ENCODE data around the gene ACLY.
A peak's percentile ranks its signal among the peaks of the same experiment; 100 is the strongest.

The ACLY gene

DNA sequence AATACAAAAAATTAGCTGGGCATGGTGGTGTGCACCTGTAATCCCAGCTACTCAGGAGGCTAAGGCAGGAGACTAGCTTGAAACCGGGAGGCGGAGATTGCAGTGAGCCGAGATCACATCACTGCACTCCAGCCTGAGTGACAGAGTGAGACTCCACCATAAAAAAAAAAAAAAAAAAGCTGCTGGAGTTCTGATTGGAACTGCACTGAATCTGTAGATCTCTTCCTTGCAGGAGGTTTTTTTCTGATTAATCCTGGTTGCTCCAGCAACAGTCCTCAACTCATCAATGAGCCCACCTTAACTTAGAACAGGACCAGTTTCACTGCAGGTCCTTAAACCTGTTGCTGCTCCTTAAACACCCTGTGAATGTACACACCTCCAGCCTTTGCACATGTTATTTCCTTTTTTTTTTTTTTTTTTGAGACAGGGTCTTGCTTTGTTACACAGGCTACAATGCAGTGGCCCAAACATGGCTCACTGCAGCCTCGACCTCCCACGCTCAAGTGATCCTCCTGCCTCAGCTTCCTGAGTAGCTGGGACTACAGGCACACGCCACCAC, 10.0 kb upstream of the ACLY start:
- no peak for DNase-seq (ENCODE audit: low read depth)
- TF ChIP-seq, protein P1, sequence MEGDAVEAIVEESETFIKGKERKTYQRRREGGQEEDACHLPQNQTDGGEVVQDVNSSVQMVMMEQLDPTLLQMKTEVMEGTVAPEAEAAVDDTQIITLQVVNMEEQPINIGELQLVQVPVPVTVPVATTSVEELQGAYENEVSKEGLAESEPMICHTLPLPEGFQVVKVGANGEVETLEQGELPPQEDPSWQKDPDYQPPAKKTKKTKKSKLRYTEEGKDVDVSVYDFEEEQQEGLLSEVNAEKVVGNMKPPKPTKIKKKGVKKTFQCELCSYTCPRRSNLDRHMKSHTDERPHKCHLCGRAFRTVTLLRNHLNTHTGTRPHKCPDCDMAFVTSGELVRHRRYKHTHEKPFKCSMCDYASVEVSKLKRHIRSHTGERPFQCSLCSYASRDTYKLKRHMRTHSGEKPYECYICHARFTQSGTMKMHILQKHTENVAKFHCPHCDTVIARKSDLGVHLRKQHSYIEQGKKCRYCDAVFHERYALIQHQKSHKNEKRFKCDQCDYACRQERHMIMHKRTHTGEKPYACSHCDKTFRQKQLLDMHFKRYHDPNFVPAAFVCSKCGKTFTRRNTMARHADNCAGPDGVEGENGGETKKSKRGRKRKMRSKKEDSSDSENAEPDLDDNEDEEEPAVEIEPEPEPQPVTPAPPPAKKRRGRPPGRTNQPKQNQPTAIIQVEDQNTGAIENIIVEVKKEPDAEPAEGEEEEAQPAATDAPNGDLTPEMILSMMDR (conservative IDR thresholded peaks at IDR 0.05; ENCODE audit: low read depth, low read length): no peak
- no peak overlapping the region for H3K4me3 ChIP-seq (ENCODE audit: low read depth, low read length)

DNA sequence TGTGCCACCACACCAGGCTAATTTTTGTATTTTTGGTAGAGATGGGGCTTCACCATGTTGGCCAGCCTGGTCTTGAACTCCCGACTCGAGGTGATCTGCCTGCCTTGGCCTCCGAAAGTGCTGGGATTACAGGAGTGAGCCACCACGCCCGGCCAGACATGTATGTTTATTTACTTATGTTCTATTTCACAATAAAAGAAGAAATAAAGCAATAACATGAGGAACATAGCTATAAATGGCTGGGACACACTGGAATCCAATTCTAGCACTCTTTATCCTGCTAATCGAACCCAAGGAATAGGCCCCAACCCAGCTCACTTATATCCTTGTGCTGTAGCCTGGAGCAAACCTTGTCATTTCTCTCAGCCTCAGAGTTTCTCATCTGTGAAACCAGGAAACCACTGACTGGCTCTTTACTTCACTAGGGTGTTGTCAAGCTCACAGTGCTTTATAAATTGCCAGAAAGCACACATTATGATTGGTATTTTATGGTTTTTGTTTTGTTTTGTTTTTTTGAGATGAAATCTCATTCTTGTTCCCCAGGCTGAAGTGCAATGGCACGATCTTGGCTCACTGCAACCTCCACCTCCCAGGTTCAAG, 7.3 kb upstream of the ACLY start:
- TF ChIP-seq, protein P1 (conservative IDR thresholded peaks at IDR 0.05; ENCODE audit: low read depth, low read length): no peak
- no peak for DNase-seq (ENCODE audit: low read depth)
- no peak overlapping the region for H3K4me3 ChIP-seq (ENCODE audit: low read depth, low read length)

GRCh38 chr17:41920580-41920955, 1.8 kb upstream of the ACLY start:
- TF ChIP-seq, protein P1 (conservative IDR thresholded peaks at IDR 0.05; ENCODE audit: low read depth, low read length): no peak
- DNase-seq (ENCODE audit: low read depth): no peak
- H3K4me3 ChIP-seq (ENCODE audit: low read depth, low read length): no peak overlapping the region

GRCh38 chr17:41919840-41920579, 1.3 kb upstream of the ACLY start:
- DNase-seq (ENCODE audit: low read depth): peak; percentile 35
- no peak overlapping the region for H3K4me3 ChIP-seq (ENCODE audit: low read depth, low read length)
- TF ChIP-seq, protein P1 (conservative IDR thresholded peaks at IDR 0.05; ENCODE audit: low read depth, low read length): no peak

GRCh38 chr17:41919165-41919817, 540 bp upstream of the ACLY start:
- TF ChIP-seq, protein P1 (conservative IDR thresholded peaks at IDR 0.05; ENCODE audit: low read depth, low read length): no peak
- peak; percentile 78 for DNase-seq (ENCODE audit: low read depth)
- H3K4me3 ChIP-seq (ENCODE audit: low read depth, low read length): peak overlapping the region; percentile 95

GRCh38 chr17:41917679-41918313, 955 bp downstream of the ACLY start:
- no peak for DNase-seq (ENCODE audit: low read depth)
- peak overlapping the region; percentile 95 for H3K4me3 ChIP-seq (ENCODE audit: low read depth, low read length)
- TF ChIP-seq, protein P1 (conservative IDR thresholded peaks at IDR 0.05; ENCODE audit: low read depth, low read length): no peak
